Measurements from ENCODE around the gene NFE2L1. TPM values are rescaled to one million over a fixed set of nuclear protein-coding genes. Genes with fewer than 3 reads are reported as not detected.
A peak's percentile ranks its signal among the peaks of the same experiment; 100 is the strongest.

Gene NFE2L1
- total and polyA plus RNA-seq, 9 of the 15 experiments (the other 6 are each of a cell fraction or from before 2014, with no cell fraction given) = 2.0 to 68.6 (median 39.7) TPM

DNA sequence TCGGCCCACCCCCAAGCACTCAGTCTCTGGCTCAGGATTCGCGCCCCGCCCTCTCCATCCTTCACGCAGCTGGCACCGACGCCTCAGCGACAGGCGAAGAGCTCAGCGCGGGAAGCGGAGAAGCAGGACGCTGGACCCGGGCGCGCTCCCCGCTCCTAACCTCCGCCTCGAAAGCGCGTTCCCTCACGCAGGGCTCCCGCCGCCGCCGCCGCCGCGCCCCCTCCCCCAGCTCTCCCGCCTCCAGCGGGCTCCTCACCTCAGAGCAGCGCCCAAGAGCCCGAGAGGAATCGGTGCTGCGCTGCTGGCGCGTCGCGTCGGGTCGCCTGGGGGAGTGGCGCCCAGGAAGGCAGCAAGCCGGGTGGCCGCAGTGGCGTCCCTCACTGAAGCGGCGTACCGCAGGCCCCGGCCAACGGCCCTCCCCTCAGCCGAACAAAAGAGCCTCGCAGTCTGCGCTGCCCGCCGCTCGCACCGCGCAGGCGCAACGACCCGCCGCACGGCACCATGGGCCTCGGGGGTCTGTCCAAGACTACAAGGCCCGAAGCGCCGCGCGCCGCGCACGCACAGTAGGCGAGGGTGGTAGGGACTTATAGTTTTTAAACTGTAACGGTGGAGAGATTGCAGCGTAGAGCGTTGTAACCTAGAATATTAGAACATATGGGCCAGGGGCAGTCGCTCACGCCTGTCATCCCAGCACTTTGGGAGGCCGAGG is 53.0 kb downstream of the NFE2L1 start, which contains the start of gene CBX1 (continued):
- TF ChIP-seq E2F3 (CRISPR knock-in tag; IDR thresholded peaks at IDR 0.05) = no peak; the same call in 1 of the 2 replicates
- no peak for TF ChIP-seq NR3C1 (CRISPR knock-in tag; IDR thresholded peaks at IDR 0.05)
- TF ChIP-seq, protein P1, sequence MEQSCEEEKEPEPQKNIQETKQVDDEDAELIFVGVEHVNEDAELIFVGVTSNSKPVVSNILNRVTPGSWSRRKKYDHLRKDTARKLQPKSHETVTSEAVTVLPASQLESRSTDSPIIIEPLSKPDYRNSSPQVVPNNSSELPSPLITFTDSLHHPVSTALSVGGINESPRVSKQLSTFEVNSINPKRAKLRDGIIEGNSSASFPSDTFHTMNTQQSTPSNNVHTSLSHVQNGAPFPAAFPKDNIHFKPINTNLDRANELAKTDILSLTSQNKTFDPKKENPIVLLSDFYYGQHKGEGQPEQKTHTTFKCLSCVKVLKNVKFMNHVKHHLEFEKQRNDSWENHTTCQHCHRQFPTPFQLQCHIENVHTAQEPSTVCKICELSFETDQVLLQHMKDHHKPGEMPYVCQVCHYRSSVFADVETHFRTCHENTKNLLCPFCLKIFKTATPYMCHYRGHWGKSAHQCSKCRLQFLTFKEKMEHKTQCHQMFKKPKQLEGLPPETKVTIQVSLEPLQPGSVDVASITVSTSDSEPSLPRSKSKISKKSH (CRISPR knock-in tag; IDR thresholded peaks at IDR 0.05) = no peak
- TF ChIP-seq ZBTB7A (IDR thresholded peaks at IDR 0.05; ENCODE audit: borderline replicate concordance, control insufficient read depth, low read depth, low read length) = no peak; the same call in 1 of the 2 replicates
- no peak for TF ChIP-seq GATA2 (CRISPR knock-in tag; IDR thresholded peaks at IDR 0.05)
- no peak for TF ChIP-seq NFIX (CRISPR knock-in tag; IDR thresholded peaks at IDR 0.05; ENCODE audit: low read depth)
- TF ChIP-seq SRSF9 (IDR thresholded peaks at IDR 0.05; ENCODE audit: borderline replicate concordance, low read depth, low read length) = no peak
- no peak for TF ChIP-seq MTF1 (CRISPR knock-in tag; IDR thresholded peaks at IDR 0.05; ENCODE audit: borderline replicate concordance)
- no peak for TF ChIP-seq TAF1 (IDR thresholded peaks at IDR 0.05; ENCODE audit: control insufficient read depth, extremely low read depth, insufficient read depth, low read length, severe bottlenecking)
- peak in 1 of 2 experiments; percentile 66; a peak in 1 of 4 replicates for TF ChIP-seq TEAD1 (CRISPR knock-in tag; IDR thresholded peaks at IDR 0.05)
- peak; percentile 91 for TF ChIP-seq SMAD4 (CRISPR knock-in tag; conservative IDR thresholded peaks at IDR 0.05)
- TF ChIP-seq, protein P2, sequence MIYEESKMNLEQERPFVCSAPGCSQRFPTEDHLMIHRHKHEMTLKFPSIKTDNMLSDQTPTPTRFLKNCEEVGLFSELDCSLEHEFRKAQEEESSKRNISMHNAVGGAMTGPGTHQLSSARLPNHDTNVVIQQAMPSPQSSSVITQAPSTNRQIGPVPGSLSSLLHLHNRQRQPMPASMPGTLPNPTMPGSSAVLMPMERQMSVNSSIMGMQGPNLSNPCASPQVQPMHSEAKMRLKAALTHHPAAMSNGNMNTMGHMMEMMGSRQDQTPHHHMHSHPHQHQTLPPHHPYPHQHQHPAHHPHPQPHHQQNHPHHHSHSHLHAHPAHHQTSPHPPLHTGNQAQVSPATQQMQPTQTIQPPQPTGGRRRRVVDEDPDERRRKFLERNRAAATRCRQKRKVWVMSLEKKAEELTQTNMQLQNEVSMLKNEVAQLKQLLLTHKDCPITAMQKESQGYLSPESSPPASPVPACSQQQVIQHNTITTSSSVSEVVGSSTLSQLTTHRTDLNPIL (CRISPR knock-in tag; IDR thresholded peaks at IDR 0.05) = no peak
- TF ChIP-seq ZKSCAN1 (IDR thresholded peaks at IDR 0.05; ENCODE audit: low read depth, low read length) = peak; percentile 70; the same call in 1 of the 2 replicates
- TF ChIP-seq TCFL5 (CRISPR knock-in tag; conservative IDR thresholded peaks at IDR 0.05) = no peak
